Measurements from ENCODE around the gene MDC1. TPM values are rescaled to one million over a fixed set of nuclear protein-coding genes. Genes with fewer than 3 reads are reported as not detected.
"Not testable (repeated sequence)": the region's sequence is repeated elsewhere in the genome, so short reads cannot be mapped to it uniquely, and the experiment has no call there.

MDC1 gene
- total RNA-seq, 4 donors from 2014 or later = 2.4 to 7.4 (median 7.0) TPM

DNA sequence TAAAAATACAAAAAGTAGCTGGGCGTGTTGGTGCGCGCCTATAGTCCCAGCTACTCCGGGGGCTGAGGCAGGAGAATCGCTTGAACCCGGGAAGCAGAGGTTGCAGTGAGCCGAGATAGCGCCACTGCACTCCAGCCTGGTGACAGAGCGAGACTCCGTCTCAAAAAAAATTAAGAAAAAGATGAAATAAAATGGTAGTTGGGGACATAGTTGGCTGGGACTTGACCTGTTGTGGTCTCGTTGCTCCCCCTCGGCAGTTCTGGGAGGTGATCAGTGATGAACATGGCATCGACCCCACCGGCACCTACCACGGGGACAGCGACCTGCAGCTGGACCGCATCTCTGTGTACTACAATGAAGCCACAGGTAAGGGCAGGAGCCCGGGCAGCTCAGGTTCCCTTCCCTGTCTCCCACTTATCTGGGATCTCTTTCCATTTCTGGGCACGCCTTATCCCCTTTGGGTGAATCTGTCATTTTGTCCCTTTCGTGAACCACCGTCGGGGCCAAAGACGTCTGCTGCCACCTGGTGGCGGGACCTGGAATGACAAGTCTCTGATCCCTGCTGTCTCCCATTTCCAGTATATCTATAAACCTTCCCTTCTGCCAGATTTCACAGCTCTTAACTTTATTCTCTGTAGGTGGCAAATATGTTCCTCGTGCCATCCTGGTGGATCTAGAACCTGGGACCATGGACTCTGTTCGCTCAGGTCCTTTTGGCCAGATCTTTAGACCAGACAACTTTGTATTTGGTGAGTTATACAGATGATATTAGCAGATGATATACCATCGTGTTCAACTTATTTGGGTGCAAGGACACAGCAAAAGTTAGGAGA, 5.4 kb upstream of the MDC1 start:
- TF ChIP-seq, protein P1, sequence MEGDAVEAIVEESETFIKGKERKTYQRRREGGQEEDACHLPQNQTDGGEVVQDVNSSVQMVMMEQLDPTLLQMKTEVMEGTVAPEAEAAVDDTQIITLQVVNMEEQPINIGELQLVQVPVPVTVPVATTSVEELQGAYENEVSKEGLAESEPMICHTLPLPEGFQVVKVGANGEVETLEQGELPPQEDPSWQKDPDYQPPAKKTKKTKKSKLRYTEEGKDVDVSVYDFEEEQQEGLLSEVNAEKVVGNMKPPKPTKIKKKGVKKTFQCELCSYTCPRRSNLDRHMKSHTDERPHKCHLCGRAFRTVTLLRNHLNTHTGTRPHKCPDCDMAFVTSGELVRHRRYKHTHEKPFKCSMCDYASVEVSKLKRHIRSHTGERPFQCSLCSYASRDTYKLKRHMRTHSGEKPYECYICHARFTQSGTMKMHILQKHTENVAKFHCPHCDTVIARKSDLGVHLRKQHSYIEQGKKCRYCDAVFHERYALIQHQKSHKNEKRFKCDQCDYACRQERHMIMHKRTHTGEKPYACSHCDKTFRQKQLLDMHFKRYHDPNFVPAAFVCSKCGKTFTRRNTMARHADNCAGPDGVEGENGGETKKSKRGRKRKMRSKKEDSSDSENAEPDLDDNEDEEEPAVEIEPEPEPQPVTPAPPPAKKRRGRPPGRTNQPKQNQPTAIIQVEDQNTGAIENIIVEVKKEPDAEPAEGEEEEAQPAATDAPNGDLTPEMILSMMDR (IDR thresholded peaks at IDR 0.05) = peak; percentile 92 to 100 (median 99)
- TF ChIP-seq POLR2A (IDR thresholded peaks at IDR 0.05) = peak in 1 of 4 donors; percentile 9
- no peak for DNase-seq
- Histone ChIP-seq H3K4me3 (peak overlapping the region; percentile 57 to 75 (median 72)), H3K4me1 (peaks cover 40 to 85% (median 40%) of the 10 kb centered on the region in 3 donors), H3K27me3 (no peaks in the 10 kb centered on the region), H3K27ac (peak overlapping the region; percentile 91 to 96 (median 94)), H3K36me3 (peaks cover 25 to 52% (median 34%) of the 10 kb centered on the region in 3 donors), H3K9me3 (no peaks in the 10 kb centered on the region)
- WGBS, 2 donors = 5 to 7% methylated on average over 26 to 27 of the region's 27 CpGs
- intact Hi-C loops (cut with DNase I) = no loop called here

DNA sequence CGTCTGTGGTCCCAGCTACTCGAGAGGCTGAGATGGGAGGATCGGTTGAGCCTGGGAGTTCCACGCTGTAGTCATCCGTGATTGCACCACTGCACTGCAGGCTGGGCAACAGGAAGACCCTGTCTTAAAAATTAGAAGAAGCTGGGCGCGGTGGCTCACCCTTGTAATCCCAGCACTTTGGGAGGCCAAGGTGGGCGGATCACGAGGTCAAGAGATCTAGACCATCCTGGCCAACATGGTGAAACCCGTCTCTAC, 4.9 kb upstream of the MDC1 start:
- Histone ChIP-seq H3K4me3 (peak overlapping the region; percentile 57 to 75 (median 72)), H3K27ac (peak overlapping the region; percentile 91 to 96 (median 94)), H3K36me3 (peaks cover 25 to 47% (median 29%) of the 10 kb centered on the region in 3 donors), H3K4me1 (peaks cover 40 to 80% (median 40%) of the 10 kb centered on the region in 3 donors)
- H3K9me3 ChIP-seq; H3K27me3 ChIP-seq; DNase-seq; intact Hi-C loops (cut with DNase I): not testable (repeated sequence)
- 0 to 7% methylated on average over 10 of the region's 10 CpGs for WGBS, 2 donors

DNA sequence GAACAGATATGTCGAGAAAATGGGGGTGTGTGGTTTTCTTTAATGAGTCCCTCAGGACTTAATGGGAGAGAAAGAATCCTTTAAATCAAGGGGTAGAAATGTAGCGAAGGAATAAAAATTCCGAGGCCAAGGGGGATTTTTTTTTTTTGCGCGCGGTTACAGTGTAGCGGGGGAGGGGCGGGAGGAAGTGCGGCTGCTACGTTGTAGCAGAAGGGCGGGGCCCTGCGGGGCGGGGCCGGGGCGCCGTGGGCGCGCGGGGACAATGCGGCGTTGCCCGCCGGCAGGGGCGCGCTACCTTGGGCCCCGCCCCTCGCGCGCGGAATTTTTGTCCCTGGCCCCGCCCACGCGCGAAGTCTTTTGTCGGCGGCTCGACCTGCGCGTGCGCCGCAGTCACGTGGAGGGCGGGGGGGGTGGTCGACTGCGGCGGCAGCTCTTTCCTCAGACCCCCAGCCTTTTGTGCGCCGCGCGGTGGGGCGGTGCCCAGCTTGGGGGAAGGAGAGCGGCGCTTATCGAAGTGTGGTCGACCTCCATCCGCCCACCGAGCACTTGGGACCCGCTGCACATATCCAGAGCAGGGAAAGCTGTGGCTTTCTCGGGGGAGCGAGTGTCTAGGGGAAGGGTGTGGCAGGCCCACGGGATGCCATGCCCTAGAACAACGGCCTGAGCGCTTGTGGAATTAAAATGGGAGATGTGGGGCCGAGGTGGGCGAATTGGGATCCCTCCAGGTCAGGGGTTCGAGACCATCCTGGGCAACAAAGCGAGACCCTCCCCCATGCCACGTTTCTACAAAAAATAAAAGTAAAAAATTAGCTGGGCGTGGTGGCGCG, 4.3 kb upstream of the MDC1 start:
- Histone ChIP-seq H3K36me3 (peaks cover 25 to 41% (median 29%) of the 10 kb centered on the region in 3 donors), H3K27me3 (no peaks in the 10 kb centered on the region), H3K4me1 (peaks cover 44 to 83% (median 44%) of the 10 kb centered on the region in 3 donors), H3K27ac (peak overlapping the region; percentile 91 to 96 (median 94)), H3K9me3 (no peaks in the 10 kb centered on the region), H3K4me3 (peak overlapping the region; percentile 57 to 75 (median 72))
- DNase-seq = peak; percentile 52
- intact Hi-C loops (cut with DNase I) = loop anchor here (2.0 kb wide), 1 partner anchor 43 kb away; no protein-coding TSS in a partner anchor
- WGBS, 2 donors = 1 to 2% methylated on average over 8 to 17 of the region's 71 CpGs
- TF ChIP-seq POLR2A (IDR thresholded peaks at IDR 0.05) = peak in 3 of 4 donors; percentile 12 to 66 (median 47)
- TF ChIP-seq, protein P1 (IDR thresholded peaks at IDR 0.05) = peak; percentile 29 to 61 (median 48)

DNA sequence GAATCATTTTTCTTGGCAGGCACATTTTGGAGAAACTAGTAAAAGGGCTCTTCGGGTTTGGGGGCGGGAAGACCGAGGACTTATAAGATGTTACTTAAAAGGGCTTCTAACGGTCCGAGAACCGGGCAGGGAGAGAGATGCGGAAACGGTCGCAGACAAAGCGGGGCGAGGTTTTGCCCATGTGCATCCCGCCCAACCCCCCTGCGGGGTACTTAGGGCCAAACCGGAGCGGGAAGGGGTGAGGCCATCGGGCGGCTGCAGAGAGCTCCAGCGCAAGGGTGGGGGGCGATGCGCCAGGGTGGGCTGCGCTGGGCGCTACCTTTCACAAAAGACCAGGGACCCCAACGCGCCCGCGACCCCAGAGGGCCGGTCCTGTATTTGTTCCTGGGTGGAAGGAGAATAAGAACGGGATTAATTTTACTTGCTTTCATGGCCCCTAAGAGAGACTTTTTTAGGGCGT, 3.7 kb upstream of the MDC1 start:
- intact Hi-C loops (cut with DNase I) = loop anchor here (2.0 kb wide), 1 partner anchor 42 kb away; no protein-coding TSS in a partner anchor
- peak; percentile 41 for DNase-seq

More for the DNA sequence above, 3.7 kb upstream of the MDC1 start:
- Histone ChIP-seq H3K4me3 (peak overlapping the region; percentile 57 to 75 (median 72)), H3K36me3 (peaks cover 25 to 35% (median 29%) of the 10 kb centered on the region in 3 donors), H3K9me3 (no peaks in the 10 kb centered on the region), H3K27me3 (no peaks in the 10 kb centered on the region), H3K27ac (peak overlapping the region; percentile 91 to 96 (median 94)), H3K4me1 (peaks cover 47 to 83% (median 48%) of the 10 kb centered on the region in 3 donors)
- TF ChIP-seq POLR2A (IDR thresholded peaks at IDR 0.05) = no peak
- TF ChIP-seq, protein P1 (IDR thresholded peaks at IDR 0.05) = no peak
- 0% methylated on average over 14 to 15 of the region's 29 CpGs for WGBS, 2 donors

All from esophagus squamous epithelium (tissue), 5 donors.